SJSA1 (cell line): ENCODE measurements around the gene INHA. TPM values are rescaled to one million over a fixed set of nuclear protein-coding genes. Genes with fewer than 3 reads are reported as not detected.

Experiments
- DNase-seq, 2 experiments: peaks; one replicate each; pipeline ENCODE4 v3.0.0-alpha.2; 2015 to 2020; ENCODE audit warnings: low spot score in 2 of 2, low read depth in 1 of 2
- H3K27ac ChIP-seq: fragments of 250-450 bp; sonication (Bioruptor Pico); 2 replicates; pipeline ENCODE4 v1.5.1; 2020; ENCODE audit warnings: mild to moderate bottlenecking, moderate library complexity
- H3K27me3 ChIP-seq: fragments of 250-450 bp; sonication (Bioruptor Pico); replicated peaks from 2 replicates; pipeline ENCODE4 v1.5.1; 2020; ENCODE audit warnings: mild to moderate bottlenecking, moderate library complexity
- H3K36me3 ChIP-seq: fragments of 250-450 bp; sonication (Bioruptor Pico); 2 replicates; pipeline ENCODE4 v1.5.1; 2020; ENCODE audit warnings: mild to moderate bottlenecking
- H3K4me1 ChIP-seq: fragments of 250-450 bp; sonication (Bioruptor Pico); replicated peaks from 2 replicates; pipeline ENCODE4 v1.6.1; 2021; ENCODE audit warnings: mild to moderate bottlenecking
- H3K4me3 ChIP-seq: fragments of 250-450 bp; sonication (Bioruptor Pico); 2 replicates; pipeline ENCODE4 v1.5.1; 2020; ENCODE audit warnings: mild to moderate bottlenecking
- H3K9me3 ChIP-seq: fragments of 250-450 bp; sonication (Bioruptor Pico); replicated peaks from 2 replicates; pipeline ENCODE4 v1.5.1; 2020; ENCODE audit warnings: mild to moderate bottlenecking
- total RNA-seq: library from RNA; depleted of rRNA; stranded (reverse); fragments of >200 nt; shearing (Covaris generic); gene quantifications from 2 replicates; pipeline ENCODE4 v1.2.3, GENCODE V29; 2014

The INHA gene
- total RNA-seq, 1 experiment from 2014 or later = 0.11 TPM

DNA sequence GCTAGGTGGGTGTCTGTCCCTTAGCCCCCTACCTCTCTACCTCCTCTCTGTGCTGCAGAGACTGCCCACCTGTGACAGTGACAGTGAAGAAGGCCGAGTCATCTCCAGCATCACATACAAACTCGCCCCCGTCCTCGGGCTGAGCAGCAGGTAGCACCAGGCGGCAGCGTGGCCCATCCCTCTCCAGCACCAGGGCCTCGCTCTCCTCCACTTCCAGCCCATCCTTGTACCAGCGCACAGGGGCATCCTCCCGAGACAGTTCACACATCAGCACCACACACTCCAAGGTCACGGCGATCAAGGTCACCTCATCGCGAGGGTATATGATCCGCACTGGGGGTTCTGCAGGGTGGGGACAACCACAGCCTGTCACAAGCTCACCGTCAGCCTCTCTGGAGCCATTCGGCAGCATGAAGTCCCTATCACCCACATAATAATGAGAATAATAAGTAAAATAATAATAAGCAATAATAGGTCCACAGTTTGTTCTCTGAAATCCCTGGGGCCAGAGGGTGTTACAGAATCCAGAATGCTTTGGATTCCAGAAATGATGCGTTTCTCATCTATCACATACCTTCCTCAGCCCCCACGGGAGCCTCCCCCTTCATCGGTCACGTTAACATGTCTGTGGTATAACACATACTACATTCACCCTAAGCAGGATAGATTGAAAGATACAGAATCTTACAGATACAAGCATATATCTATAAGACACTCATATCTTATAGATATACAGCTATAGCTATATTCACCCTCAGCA lies 12.8 kb upstream of the INHA start:
- H3K9me3 ChIP-seq = no peaks in the 10 kb centered on the region

DNA sequence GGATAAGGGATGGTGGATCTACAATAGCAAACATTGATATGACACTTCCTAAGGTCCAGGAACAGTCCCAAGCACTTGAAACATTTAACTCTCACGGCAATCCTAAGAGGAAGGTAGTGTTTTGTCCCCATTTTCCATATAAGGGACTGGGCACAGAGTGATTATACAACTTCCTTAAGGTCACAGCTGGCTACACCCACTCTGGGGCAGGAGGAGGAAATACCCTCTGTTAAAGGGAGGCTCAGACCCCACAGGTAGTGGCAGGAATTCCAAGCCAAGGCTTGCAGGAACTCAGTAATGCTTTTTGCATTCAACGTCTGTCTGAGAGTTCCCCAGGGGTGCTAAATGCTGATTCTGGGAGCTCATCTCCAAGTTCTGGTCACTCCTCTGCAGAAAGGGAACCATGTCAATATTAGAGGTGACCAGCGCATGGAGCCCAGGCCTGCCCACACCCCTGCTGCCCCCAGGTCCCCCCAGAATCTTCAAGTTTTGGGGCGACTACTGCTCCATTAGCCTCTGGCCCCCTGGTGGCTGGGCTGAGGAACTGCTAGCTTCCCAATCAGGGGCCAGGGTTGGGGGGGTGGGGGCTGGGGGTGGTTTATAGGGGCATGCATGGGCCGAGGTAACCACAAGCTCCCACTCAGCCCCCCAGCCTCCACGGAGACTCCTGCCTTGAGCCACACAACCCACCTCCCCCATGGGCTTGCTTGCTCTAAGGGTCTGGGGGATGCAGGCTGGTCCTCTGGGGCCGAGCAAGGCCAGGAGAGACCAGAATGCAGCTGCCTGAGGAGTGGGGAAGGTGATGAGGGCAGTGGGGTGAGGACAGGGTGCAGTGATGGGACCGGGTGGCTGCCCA lies 11.8 kb upstream of the INHA start:
- Histone ChIP-seq H3K4me3 (no peak overlapping the region), H3K27me3 (no peaks in the 10 kb centered on the region), H3K27ac (no peak overlapping the region), H3K36me3 (no peaks in the 10 kb centered on the region; the same call in 1 of the 2 replicates), H3K9me3 (no peaks in the 10 kb centered on the region), H3K4me1 (no peaks in the 10 kb centered on the region)
- DNase-seq = no peak

More for the DNA sequence above, 12.8 kb upstream of the INHA start:
- H3K27ac ChIP-seq = no peak overlapping the region
- no peak overlapping the region for H3K4me3 ChIP-seq
- H3K4me1 ChIP-seq = no peaks in the 10 kb centered on the region
- H3K27me3 ChIP-seq = no peaks in the 10 kb centered on the region
- DNase-seq = no peak
- H3K36me3 ChIP-seq = no peaks in the 10 kb centered on the region; the same call in 1 of the 2 replicates

DNA sequence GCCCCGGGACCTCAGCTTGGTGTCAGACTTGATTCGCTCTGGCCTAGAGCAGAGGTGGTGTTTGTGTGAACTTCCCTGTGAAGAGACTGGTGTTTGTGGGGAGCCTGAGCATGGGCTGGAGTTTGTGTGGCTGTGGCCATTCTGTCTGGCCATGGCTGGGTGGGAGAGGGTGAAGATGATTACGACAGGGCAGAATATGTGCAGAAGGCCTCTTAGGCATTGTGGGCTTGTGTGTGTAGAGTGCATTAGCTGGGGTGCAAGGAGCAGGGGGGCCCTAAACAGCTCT lies 11.3 kb upstream of the INHA start:
- no peaks in the 10 kb centered on the region for H3K9me3 ChIP-seq
- no peaks in the 10 kb centered on the region for H3K4me1 ChIP-seq
- H3K4me3 ChIP-seq = no peak overlapping the region
- peaks cover under 1% of the 10 kb centered on the region; the same call in 1 of the 2 replicates for H3K36me3 ChIP-seq
- H3K27me3 ChIP-seq = no peaks in the 10 kb centered on the region
- no peak overlapping the region for H3K27ac ChIP-seq
- DNase-seq = no peak

DNA sequence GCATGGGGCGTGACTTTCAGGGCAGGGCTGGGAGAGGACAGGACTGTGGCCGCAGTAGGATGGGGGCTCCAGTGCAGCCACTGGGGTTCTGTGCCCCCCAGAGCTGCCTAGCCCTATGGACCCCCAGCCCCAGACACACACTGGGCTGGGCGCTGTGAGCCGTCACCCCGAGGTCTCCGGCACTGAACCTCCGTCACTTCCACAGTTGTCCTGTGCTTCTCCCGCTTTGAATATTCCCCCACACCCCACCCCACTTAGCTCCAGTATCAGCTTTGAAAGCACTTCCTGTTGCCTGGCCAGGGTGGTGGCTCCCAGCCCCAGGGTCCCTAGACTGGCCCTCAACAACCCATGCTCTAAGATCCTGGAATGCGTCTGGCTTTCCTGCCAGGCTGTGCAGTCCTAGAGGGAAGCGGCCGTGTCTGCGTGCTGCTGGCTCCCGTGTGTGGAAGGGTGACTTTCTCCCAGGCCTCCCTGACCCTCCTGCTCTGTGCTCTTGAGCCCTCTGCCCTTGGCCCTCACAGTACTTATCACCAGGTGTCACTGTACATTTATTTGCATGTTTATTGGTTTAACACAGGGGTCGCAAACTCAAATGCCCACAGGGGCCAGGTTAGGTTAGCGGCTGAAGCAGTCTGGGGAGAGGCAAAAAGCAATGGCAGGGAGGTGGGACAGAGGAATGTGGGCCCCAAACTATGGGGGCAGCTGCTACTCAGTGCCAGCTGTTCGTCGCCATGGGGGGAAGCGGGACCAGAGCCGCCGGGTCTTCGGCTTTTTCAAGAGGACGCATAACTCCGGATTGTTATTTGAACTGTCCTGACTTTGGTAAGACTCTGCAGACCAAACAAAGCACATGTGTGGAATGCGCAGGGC lies 10.7 kb upstream of the INHA start:
- H3K27ac ChIP-seq = no peak overlapping the region
- DNase-seq = no peak

DNA sequence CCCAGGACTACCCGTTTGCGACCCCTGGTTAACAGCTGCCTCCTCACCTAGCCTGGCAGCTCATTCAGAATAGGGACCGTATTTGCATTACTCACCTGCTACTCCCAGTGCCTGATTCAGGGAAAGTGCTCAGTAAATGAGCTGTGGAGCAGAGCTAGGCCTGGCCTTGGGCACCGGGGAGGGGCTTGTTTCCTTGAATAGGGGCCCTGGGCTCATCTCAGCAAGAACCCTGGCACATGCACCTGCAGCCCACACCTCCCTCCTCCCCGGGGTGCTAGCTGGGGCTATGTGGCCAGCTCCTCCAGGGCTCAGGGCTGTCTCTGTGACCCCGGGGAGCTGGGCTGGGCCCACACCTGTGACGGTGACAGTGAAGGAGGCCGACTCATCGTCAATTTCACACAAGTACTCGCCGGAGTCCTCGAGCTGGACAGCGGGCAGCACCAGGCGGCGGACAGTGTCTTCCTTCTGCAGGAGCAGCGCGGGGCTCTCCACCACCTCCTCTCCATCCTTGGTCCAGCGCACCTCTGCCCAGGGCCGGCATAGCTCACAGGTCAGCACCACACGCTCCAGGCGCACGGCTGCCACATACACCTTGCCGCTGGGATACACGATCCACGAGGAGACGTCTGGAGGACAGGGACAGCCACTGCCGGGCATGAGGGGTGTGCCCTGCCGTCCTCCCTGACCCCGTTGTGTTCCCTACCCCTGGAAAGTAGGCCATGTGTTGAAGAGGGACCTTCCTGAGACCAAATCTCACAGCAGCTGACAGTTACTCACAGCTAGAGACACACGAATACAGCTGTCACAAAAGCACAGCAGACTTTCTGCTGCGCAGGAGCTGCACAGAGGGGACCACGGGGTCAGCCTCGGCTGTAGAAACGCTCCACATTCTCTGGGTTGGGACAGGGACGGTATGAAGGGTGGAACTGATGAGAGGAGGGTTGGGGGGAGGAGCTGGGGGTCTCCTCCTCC lies 9.8 kb upstream of the INHA start:
- no peaks in the 10 kb centered on the region for H3K9me3 ChIP-seq

More for the DNA sequence above, 10.7 kb upstream of the INHA start:
- peaks cover 4% of the 10 kb centered on the region; the same call in 1 of the 2 replicates for H3K36me3 ChIP-seq
- no peak overlapping the region for H3K4me3 ChIP-seq
- H3K9me3 ChIP-seq = no peaks in the 10 kb centered on the region
- no peaks in the 10 kb centered on the region for H3K4me1 ChIP-seq
- H3K27me3 ChIP-seq = no peaks in the 10 kb centered on the region

DNA sequence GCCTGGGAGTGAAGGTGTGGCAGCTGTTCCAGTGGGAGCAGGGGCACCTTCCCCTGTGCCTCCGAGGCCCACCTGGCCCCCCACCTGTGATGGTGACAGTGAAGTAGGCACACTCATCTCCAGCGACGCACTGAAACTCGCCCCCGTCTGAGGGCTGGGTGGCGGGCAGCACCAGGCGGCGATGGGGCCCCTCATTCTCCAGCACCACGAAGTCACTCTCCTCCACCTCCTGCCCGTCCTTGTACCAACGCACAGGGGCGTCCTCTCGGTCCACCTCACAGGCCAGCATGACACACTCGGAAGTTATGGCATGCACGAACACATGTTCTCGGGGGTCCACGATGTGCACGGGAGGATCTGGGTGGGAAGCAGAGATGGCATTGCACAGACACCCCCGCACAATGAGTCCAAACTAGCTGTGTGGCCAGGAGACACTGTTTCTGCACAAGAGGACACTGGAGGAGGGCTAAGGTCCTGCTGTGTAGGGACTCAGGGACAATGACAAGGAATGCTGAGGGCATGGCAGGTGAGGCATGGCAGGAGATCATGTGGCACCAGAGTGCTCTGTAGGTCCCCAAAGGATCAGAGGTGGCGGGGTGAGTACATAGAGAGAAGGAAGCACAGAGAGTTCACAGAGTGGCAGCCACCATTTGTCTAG lies 8.7 kb upstream of the INHA start:
- Histone ChIP-seq H3K4me1 (no peaks in the 10 kb centered on the region), H3K36me3 (peaks cover 22% of the 10 kb centered on the region), H3K27me3 (no peaks in the 10 kb centered on the region), H3K9me3 (no peaks in the 10 kb centered on the region), H3K27ac (no peak overlapping the region), H3K4me3 (no peak overlapping the region)
- DNase-seq = no peak

More for the DNA sequence above, 9.8 kb upstream of the INHA start:
- DNase-seq = no peak
- Histone ChIP-seq H3K36me3 (peaks cover 11% of the 10 kb centered on the region), H3K4me1 (no peaks in the 10 kb centered on the region), H3K27ac (no peak overlapping the region), H3K27me3 (no peaks in the 10 kb centered on the region), H3K4me3 (no peak overlapping the region)

DNA sequence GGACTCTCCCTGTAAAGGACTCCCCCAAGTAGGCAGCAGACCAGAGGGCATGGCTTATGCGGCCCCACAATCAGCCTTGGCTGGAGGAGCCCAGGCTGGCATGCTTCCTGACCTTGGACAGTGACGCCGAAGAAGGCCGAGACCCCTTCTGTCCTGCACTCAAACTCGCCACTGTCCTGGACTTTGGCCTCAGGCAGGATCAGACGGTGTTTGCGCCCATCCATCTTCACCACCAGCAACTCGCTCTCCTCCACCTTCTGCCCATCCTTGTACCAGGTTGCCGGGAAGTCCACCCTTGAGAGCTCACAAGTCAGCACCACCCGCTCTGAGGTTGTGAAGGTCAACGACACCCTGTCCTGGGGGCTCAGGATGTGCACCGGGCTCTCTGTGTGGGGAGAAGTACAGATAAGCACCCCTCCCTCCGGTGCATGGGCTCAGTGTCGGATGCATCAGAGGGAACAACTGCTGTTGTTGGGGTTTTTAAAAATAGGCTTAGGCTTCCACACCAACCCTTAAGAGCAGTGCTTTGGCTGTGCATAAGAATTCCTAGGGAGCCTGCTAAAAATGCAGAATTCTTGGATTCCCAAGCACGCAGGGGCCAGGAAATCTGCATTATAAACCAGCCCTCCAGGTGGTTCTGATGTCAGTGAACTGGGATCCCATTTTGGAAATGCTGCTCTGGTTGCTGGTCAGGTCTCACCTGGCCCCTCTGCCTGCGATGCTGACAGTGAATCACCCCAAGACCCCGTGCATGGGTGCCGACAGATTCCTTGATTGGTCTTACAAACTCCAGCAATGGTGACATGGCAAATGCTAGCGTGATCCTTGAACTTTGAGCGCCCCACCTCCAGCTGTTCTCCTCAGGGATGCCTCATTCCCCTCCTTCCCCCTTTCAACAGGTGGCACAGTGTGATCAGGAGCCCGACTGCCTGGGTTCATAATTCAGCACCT lies 6.7 kb upstream of the INHA start:
- Histone ChIP-seq H3K27ac (no peak overlapping the region), H3K36me3 (peaks cover 38% of the 10 kb centered on the region)
- no peak for DNase-seq

DNA sequence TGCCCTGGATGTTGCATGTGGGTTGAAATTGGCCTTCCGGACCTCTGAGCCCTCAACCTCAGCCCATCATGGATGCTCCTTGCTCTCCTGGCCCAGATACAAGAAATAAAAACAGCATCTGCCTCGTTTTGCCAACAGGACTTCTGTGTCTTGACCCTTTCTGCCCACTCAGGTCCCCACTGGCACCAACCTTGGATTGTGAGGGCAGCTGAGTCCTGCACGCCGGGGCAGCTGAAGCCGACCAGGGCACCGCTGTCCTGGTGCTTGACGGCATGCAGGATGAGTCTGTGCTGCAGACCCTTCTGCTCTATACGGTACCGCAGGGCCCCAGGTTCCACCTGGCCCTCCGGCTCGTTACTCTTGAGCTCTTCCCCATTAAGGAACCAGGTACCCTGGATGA lies 5.5 kb upstream of the INHA start:
- no peaks in the 10 kb centered on the region for H3K27me3 ChIP-seq
- 0 out of 2 replicates have a peak, but pooled peaks cover 3% of the 10 kb centered on the region for H3K9me3 ChIP-seq
- no peak overlapping the region for H3K4me3 ChIP-seq
- DNase-seq = no peak
- peaks cover 14% of the 10 kb centered on the region for H3K4me1 ChIP-seq
- H3K27ac ChIP-seq = no peak overlapping the region
- peaks cover 44% of the 10 kb centered on the region for H3K36me3 ChIP-seq

More for the DNA sequence above, 6.7 kb upstream of the INHA start:
- Histone ChIP-seq H3K27me3 (no peaks in the 10 kb centered on the region), H3K4me1 (peaks cover 5% of the 10 kb centered on the region), H3K9me3 (0 out of 2 replicates have a peak, but pooled peaks cover 3% of the 10 kb centered on the region), H3K4me3 (no peak overlapping the region)

DNA sequence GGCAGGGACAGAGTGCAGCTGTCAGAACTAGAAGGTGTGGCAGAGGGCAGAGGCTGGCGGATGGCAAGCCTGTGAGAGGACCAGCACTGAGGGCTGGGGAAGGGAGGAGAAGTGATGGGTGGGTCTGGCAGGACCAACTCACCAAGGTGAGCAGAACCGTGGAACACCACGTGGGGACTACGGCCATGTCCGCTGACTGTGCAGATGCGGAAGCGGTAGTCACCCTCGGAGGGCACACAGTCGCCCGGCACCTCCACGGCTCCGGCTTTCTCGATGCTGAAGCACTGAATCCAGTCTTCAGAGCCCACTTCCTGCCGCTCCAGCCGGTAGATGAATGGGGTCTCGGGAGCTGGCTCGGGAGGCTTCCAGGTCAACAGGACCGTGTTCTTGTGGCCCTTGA lies 5.0 kb upstream of the INHA start:
- DNase-seq = no peak
- Histone ChIP-seq H3K27ac (no peak overlapping the region), H3K4me1 (peaks cover 18% of the 10 kb centered on the region), H3K27me3 (no peaks in the 10 kb centered on the region), H3K9me3 (0 out of 2 replicates have a peak, but pooled peaks cover 3% of the 10 kb centered on the region), H3K4me3 (no peak overlapping the region), H3K36me3 (peaks cover 44% of the 10 kb centered on the region)

DNA sequence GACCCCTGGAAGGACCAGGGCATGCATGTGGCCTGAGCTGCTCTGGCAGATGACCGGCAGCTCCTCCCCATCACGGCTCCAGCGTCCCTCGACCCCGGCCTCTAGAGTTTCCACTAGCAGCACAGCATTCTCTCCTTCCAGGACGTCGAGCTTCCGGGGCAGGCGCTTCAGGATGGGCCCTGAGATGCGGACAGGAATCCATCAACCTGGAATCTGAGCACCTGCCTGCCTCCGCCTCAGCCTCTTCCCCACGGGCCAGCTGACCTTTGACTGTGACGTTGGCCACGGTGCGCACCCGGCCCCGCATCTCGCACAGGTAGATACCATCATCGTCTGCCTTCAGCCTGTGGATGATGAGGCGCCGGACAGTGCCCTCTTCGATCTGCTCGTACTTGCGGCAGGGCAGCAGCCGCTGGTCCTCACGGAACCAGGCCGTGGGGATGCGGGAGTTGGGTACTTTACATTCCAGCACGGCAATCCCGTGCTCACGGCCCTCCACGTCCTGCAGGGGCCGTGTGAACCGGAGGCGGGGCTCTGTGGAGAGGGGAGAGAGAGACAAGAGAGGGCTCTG lies 4.2 kb upstream of the INHA start:
- Histone ChIP-seq H3K36me3 (peaks cover 44% of the 10 kb centered on the region), H3K9me3 (0 out of 2 replicates have a peak, but pooled peaks cover 3% of the 10 kb centered on the region), H3K4me3 (no peak overlapping the region), H3K27ac (no peak overlapping the region), H3K4me1 (peaks cover 18% of the 10 kb centered on the region), H3K27me3 (no peaks in the 10 kb centered on the region)
- no peak for DNase-seq

DNA sequence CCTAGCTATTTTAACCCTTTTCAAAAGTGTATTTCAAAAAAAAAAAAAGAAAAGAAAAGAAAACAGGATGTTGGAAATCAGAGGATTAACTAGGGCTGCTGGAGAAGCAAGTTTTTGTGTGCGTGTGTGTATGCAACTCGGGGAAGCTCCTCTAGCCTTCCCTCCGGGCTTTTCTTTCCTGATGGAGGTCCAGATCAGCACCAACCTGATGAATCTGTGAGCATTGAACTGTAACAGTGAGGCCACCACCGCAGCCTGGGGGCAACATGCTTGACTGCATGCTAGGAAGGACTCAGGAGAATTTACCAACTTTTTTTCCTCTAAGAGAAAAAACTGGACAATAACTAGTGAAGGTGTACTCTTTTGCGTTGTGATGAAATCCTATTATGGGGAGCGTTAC lies 3.1 kb upstream of the INHA start:
- Histone ChIP-seq H3K9me3 (0 out of 2 replicates have a peak, but pooled peaks cover 3% of the 10 kb centered on the region), H3K4me1 (peaks cover 18% of the 10 kb centered on the region), H3K27ac (no peak overlapping the region), H3K36me3 (peaks cover 44% of the 10 kb centered on the region), H3K4me3 (no peak overlapping the region), H3K27me3 (no peaks in the 10 kb centered on the region)
- DNase-seq = no peak
